ENCODE results near the gene CCDC192.

Gene CCDC192

GRCh38 chr5:127963931-127964330 is 260.7 kb downstream of the CCDC192 start:
- Histone ChIP-seq H3K36me3 (ENCODE audit: insufficient read depth, low read length) (no peaks in the 10 kb centered on the region), H3K27ac (ENCODE audit: low read depth, low read length) (no peak overlapping the region), H3K4me1 (ENCODE audit: insufficient read depth, low read length) (peaks cover 18% of the 10 kb centered on the region)

GRCh38 chr5:127967323-127967982 is 264.3 kb downstream of the CCDC192 start:
- H3K36me3 ChIP-seq (ENCODE audit: insufficient read depth, low read length), result no peaks in the 10 kb centered on the region
- H3K27me3 ChIP-seq (ENCODE audit: control insufficient read depth in 1 of 2, insufficient read depth in 2 of 2, low read length in 2 of 2), result no peaks in the 10 kb centered on the region
- no peak overlapping the region for H3K4me3 ChIP-seq (ENCODE audit: low read depth in 1 of 2, low read length in 2 of 2)
- no peak overlapping the region for H3K9ac ChIP-seq (ENCODE audit: low read length)
- no peaks in the 10 kb centered on the region for H3K9me3 ChIP-seq (ENCODE audit: low read length)
- no peaks in the 10 kb centered on the region for H3K4me1 ChIP-seq (ENCODE audit: insufficient read depth, low read length)
- H3K27ac ChIP-seq (ENCODE audit: low read depth, low read length), result no peak overlapping the region

More at GRCh38 chr5:127963931-127964330, 260.7 kb downstream of the CCDC192 start:
- Histone ChIP-seq H3K27me3 (ENCODE audit: control insufficient read depth in 1 of 2, insufficient read depth in 2 of 2, low read length in 2 of 2) (no peaks in the 10 kb centered on the region), H3K9ac (ENCODE audit: low read length) (no peak overlapping the region), H3K9me3 (ENCODE audit: low read length) (no peaks in the 10 kb centered on the region), H3K4me3 (ENCODE audit: low read depth in 1 of 2, low read length in 2 of 2) (no peak overlapping the region)

- Histone ChIP-seq H3K9ac (ENCODE audit: low read length) (no peak overlapping the region), H3K4me1 (ENCODE audit: insufficient read depth, low read length) (no peaks in the 10 kb centered on the region), H3K36me3 (ENCODE audit: insufficient read depth, low read length) (no peaks in the 10 kb centered on the region), H3K4me3 (ENCODE audit: low read depth in 1 of 2, low read length in 2 of 2) (no peak overlapping the region), H3K27ac (ENCODE audit: low read depth, low read length) (no peak overlapping the region), H3K9me3 (ENCODE audit: low read length) (no peaks in the 10 kb centered on the region), H3K27me3 (ENCODE audit: control insufficient read depth in 1 of 2, insufficient read depth in 2 of 2, low read length in 2 of 2) (no peaks in the 10 kb centered on the region)
Observed at GRCh38 chr5:127967983-127968592, 264.9 kb downstream of the CCDC192 start.

GRCh38 chr5:127969002-127969401 is 265.8 kb downstream of the CCDC192 start:
- H3K27me3 ChIP-seq (ENCODE audit: control insufficient read depth in 1 of 2, insufficient read depth in 2 of 2, low read length in 2 of 2), result no peaks in the 10 kb centered on the region
- H3K9me3 ChIP-seq (ENCODE audit: low read length), result no peaks in the 10 kb centered on the region
- no peak overlapping the region for H3K9ac ChIP-seq (ENCODE audit: low read length)
- no peaks in the 10 kb centered on the region for H3K36me3 ChIP-seq (ENCODE audit: insufficient read depth, low read length)
- H3K4me3 ChIP-seq (ENCODE audit: low read depth in 1 of 2, low read length in 2 of 2), result no peak overlapping the region
- H3K27ac ChIP-seq (ENCODE audit: low read depth, low read length), result no peak overlapping the region
- no peaks in the 10 kb centered on the region for H3K4me1 ChIP-seq (ENCODE audit: insufficient read depth, low read length)

DNA sequence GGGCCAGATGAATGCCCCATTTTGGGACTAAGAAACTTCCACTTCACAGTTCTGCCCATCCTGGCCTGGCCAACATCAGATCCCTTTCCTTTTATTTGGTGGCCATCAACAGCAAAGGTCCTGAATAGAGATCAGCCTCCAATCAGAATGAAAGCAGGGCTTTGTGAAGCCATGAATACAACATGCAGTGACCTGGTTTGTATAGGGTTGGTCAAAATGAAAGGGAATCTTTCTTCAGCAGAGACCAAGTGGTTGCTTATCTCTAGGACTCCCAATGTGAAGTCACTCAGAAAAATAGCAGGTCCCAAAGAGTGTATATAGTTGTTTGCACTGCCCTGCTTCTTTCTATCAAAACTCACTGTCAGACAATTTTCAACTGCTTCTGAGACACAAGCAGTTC is 266.5 kb downstream of the CCDC192 start:
- no peak overlapping the region for H3K9ac ChIP-seq (ENCODE audit: low read length)
- no peaks in the 10 kb centered on the region for H3K9me3 ChIP-seq (ENCODE audit: low read length)
- H3K4me1 ChIP-seq (ENCODE audit: insufficient read depth, low read length), result no peaks in the 10 kb centered on the region
- no peak overlapping the region for H3K27ac ChIP-seq (ENCODE audit: low read depth, low read length)
- no peak overlapping the region for H3K4me3 ChIP-seq (ENCODE audit: low read depth in 1 of 2, low read length in 2 of 2)
- H3K36me3 ChIP-seq (ENCODE audit: insufficient read depth, low read length), result no peaks in the 10 kb centered on the region
- H3K27me3 ChIP-seq (ENCODE audit: control insufficient read depth in 1 of 2, insufficient read depth in 2 of 2, low read length in 2 of 2), result no peaks in the 10 kb centered on the region

DNA sequence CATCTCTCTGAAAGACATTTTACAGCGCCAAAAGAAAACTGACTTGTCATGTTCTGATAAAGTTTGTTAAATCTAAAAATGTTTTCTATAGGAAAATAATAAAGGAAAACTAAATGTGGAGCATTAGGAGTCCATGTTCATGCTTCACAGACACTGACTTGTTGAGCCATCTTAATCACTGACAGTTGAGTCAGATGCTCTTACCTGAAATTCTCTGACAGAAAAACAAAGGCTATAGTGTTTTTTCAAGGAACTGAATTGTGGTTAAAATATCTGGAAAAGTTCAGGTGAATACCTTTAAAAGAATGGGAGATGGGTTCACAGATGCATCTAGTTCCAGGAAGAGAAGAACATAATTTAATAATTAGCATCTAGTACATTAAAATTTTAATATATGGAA is 266.9 kb downstream of the CCDC192 start:
- no peak overlapping the region for H3K9ac ChIP-seq (ENCODE audit: low read length)
- H3K36me3 ChIP-seq (ENCODE audit: insufficient read depth, low read length), result no peaks in the 10 kb centered on the region
- no peak overlapping the region for H3K27ac ChIP-seq (ENCODE audit: low read depth, low read length)
- H3K9me3 ChIP-seq (ENCODE audit: low read length), result no peaks in the 10 kb centered on the region
- no peaks in the 10 kb centered on the region for H3K27me3 ChIP-seq (ENCODE audit: control insufficient read depth in 1 of 2, insufficient read depth in 2 of 2, low read length in 2 of 2)
- no peak overlapping the region for H3K4me3 ChIP-seq (ENCODE audit: low read depth in 1 of 2, low read length in 2 of 2)
- H3K4me1 ChIP-seq (ENCODE audit: insufficient read depth, low read length), result no peaks in the 10 kb centered on the region

GRCh38 chr5:127970854-127971425 is 267.7 kb downstream of the CCDC192 start:
- H3K27ac ChIP-seq (ENCODE audit: low read depth, low read length), result no peak overlapping the region
- H3K4me3 ChIP-seq (ENCODE audit: low read depth in 1 of 2, low read length in 2 of 2), result no peak overlapping the region
- no peaks in the 10 kb centered on the region for H3K36me3 ChIP-seq (ENCODE audit: insufficient read depth, low read length)
- no peak overlapping the region for H3K9ac ChIP-seq (ENCODE audit: low read length)
- no peaks in the 10 kb centered on the region for H3K4me1 ChIP-seq (ENCODE audit: insufficient read depth, low read length)
- H3K9me3 ChIP-seq (ENCODE audit: low read length), result no peaks in the 10 kb centered on the region
- no peaks in the 10 kb centered on the region for H3K27me3 ChIP-seq (ENCODE audit: control insufficient read depth in 1 of 2, insufficient read depth in 2 of 2, low read length in 2 of 2)

- no peaks in the 10 kb centered on the region for H3K27me3 ChIP-seq (ENCODE audit: control insufficient read depth in 1 of 2, insufficient read depth in 2 of 2, low read length in 2 of 2)
- no peaks in the 10 kb centered on the region for H3K4me1 ChIP-seq (ENCODE audit: insufficient read depth, low read length)
- H3K9ac ChIP-seq (ENCODE audit: low read length), result no peak overlapping the region
- no peaks in the 10 kb centered on the region for H3K9me3 ChIP-seq (ENCODE audit: low read length)
- H3K4me3 ChIP-seq (ENCODE audit: low read depth in 1 of 2, low read length in 2 of 2), result no peak overlapping the region
- H3K36me3 ChIP-seq (ENCODE audit: insufficient read depth, low read length), result no peaks in the 10 kb centered on the region
- no peak overlapping the region for H3K27ac ChIP-seq (ENCODE audit: low read depth, low read length)
Observed at GRCh38 chr5:127975961-127976360, 272.8 kb downstream of the CCDC192 start.

- Histone ChIP-seq H3K9ac (ENCODE audit: low read length) (no peak overlapping the region), H3K36me3 (ENCODE audit: insufficient read depth, low read length) (no peaks in the 10 kb centered on the region), H3K4me1 (ENCODE audit: insufficient read depth, low read length) (no peaks in the 10 kb centered on the region), H3K27me3 (ENCODE audit: control insufficient read depth in 1 of 2, insufficient read depth in 2 of 2, low read length in 2 of 2) (no peaks in the 10 kb centered on the region), H3K4me3 (ENCODE audit: low read depth in 1 of 2, low read length in 2 of 2) (no peak overlapping the region), H3K9me3 (ENCODE audit: low read length) (no peaks in the 10 kb centered on the region), H3K27ac (ENCODE audit: low read depth, low read length) (no peak overlapping the region)
Observed at GRCh38 chr5:127976525-127976924, 273.3 kb downstream of the CCDC192 start.

DNA sequence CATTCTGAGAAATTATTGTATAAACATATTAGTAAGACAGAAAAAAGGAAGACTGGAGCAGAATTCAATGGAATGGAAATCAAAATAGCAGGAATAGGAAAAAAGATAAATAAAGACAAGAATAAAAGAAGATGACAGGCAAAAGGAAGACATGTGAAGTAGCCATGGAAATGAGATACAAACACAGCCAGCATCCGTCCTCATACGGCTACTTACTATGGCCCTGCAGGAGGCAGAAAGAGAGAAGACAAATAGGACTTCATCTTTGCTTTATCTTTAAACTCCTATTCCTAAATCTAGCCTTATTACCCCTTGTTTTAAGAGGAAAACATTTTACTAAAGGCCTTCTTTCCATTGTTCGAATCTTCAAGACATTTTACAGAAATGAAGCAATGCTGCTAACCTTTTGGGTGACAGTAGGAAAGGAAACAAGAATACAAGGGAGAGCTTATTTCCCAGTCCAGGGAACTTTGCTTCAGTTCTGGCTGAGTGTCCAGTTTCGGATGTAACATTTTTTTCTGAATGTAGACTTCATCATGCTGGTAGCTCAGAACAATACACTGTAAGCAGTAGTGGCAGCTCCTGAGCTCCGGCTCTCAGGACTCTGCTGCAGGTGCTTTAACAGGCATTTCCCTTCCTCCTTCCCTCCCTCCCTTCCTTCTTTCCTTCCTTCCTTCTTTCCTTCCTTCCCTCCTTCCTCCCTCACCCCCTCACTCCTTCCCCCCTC is 274.0 kb downstream of the CCDC192 start:
- Histone ChIP-seq H3K27me3 (ENCODE audit: control insufficient read depth in 1 of 2, insufficient read depth in 2 of 2, low read length in 2 of 2) (no peaks in the 10 kb centered on the region), H3K9me3 (ENCODE audit: low read length) (no peaks in the 10 kb centered on the region), H3K9ac (ENCODE audit: low read length) (no peak overlapping the region), H3K4me3 (ENCODE audit: low read depth in 1 of 2, low read length in 2 of 2) (no peak overlapping the region), H3K27ac (ENCODE audit: low read depth, low read length) (no peak overlapping the region), H3K4me1 (ENCODE audit: insufficient read depth, low read length) (no peaks in the 10 kb centered on the region), H3K36me3 (ENCODE audit: insufficient read depth, low read length) (no peaks in the 10 kb centered on the region)

GRCh38 chr5:127978738-127979300 is 275.6 kb downstream of the CCDC192 start:
- H3K27me3 ChIP-seq (ENCODE audit: control insufficient read depth in 1 of 2, insufficient read depth in 2 of 2, low read length in 2 of 2), result no peaks in the 10 kb centered on the region
- no peaks in the 10 kb centered on the region for H3K9me3 ChIP-seq (ENCODE audit: low read length)
- no peaks in the 10 kb centered on the region for H3K36me3 ChIP-seq (ENCODE audit: insufficient read depth, low read length)
- no peak overlapping the region for H3K9ac ChIP-seq (ENCODE audit: low read length)
- H3K27ac ChIP-seq (ENCODE audit: low read depth, low read length), result no peak overlapping the region
- H3K4me3 ChIP-seq (ENCODE audit: low read depth in 1 of 2, low read length in 2 of 2), result no peak overlapping the region
- no peaks in the 10 kb centered on the region for H3K4me1 ChIP-seq (ENCODE audit: insufficient read depth, low read length)
